ENCODE data around the gene STK11IP.

STK11IP gene

DNA sequence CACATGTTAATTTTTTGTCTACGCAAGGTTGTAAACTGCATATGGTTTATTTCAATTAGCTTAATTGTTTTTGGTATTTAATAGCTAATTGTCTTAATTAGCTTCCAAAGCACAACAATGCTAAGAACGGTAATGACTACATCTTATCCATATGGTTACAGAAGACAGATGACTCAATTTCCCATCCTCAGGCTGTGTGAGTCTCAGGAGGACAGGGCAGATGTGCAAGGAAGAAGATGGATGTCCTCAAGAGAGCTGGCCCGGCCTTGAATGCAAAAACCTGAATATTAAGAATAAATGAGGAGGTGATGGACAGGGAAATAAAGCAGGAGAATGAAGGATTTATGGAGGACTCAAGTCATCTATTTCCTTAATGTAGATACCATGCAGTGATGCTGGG is 61.2 kb downstream of the STK11IP start:
- Histone ChIP-seq H3K4me1 (ENCODE audit: control insufficient read depth, insufficient read depth, low read length) (no peaks in the 10 kb centered on the region), H3K27ac (ENCODE audit: extremely low read depth, low read depth, low read length) (no peak overlapping the region), H3K4me3 (ENCODE audit: low read depth, low read length) (no peak overlapping the region), H3K36me3 (ENCODE audit: control insufficient read depth in 2 of 2, insufficient read depth in 1 of 2, low read length in 2 of 2) (no peaks in the 10 kb centered on the region), H3K9me3 (ENCODE audit: control insufficient read depth, insufficient read depth, low read depth, low read length) (no peaks in the 10 kb centered on the region)
- ChIA-PET POLR2A (no interaction called here), CTCF (interaction anchor here (0.6 to 2.6 kb wide), 4 partner anchors 16 to 633 kb away, joined by 3 to 9 read pairs (median 4); no protein-coding TSS in a partner anchor)
- TF ChIP-seq ZNF274 (IDR thresholded peaks at IDR 0.05; ENCODE audit: low read length): no peak
- no peak for TF ChIP-seq ZNF274 (tag by site-specific recombination; IDR thresholded peaks at IDR 0.05; ENCODE audit: borderline replicate concordance)
- TF ChIP-seq ZNF133 (tag by site-specific recombination; IDR thresholded peaks at IDR 0.05): no peak
- no peak for TF ChIP-seq ZNF548 (tag by site-specific recombination; IDR thresholded peaks at IDR 0.05)
- TF ChIP-seq ZNF664 (tag by site-specific recombination; IDR thresholded peaks at IDR 0.05): no peak
- no peak for TF ChIP-seq IKZF3 (tag by site-specific recombination; IDR thresholded peaks at IDR 0.05)
- TF ChIP-seq ZNF521 (tag by site-specific recombination; IDR thresholded peaks at IDR 0.05): no peak
- TF ChIP-seq ZNF785 (tag by site-specific recombination; IDR thresholded peaks at IDR 0.05): no peak

- H3K4me3 ChIP-seq (ENCODE audit: low read depth, low read length): no peak overlapping the region
- H3K4me1 ChIP-seq (ENCODE audit: control insufficient read depth, insufficient read depth, low read length): no peaks in the 10 kb centered on the region
- CTCF ChIA-PET: interaction anchor here (0.9 to 1.3 kb wide), 3 partner anchors 8 to 28 kb away, joined by 3 to 4 read pairs (median 3); no protein-coding TSS in a partner anchor
- POLR2A ChIA-PET: interaction anchor here (1.3 kb wide), 1 partner anchor 23 kb away, joined by 3 read pairs; no protein-coding TSS in a partner anchor
- H3K36me3 ChIP-seq (ENCODE audit: control insufficient read depth in 2 of 2, insufficient read depth in 1 of 2, low read length in 2 of 2): no peaks in the 10 kb centered on the region
- no peaks in the 10 kb centered on the region for H3K9me3 ChIP-seq (ENCODE audit: control insufficient read depth, insufficient read depth, low read depth, low read length)
- H3K27ac ChIP-seq (ENCODE audit: extremely low read depth, low read depth, low read length): no peak overlapping the region
- no peak for TF ChIP-seq ZNF548 (tag by site-specific recombination; IDR thresholded peaks at IDR 0.05)
- TF ChIP-seq, protein P1, sequence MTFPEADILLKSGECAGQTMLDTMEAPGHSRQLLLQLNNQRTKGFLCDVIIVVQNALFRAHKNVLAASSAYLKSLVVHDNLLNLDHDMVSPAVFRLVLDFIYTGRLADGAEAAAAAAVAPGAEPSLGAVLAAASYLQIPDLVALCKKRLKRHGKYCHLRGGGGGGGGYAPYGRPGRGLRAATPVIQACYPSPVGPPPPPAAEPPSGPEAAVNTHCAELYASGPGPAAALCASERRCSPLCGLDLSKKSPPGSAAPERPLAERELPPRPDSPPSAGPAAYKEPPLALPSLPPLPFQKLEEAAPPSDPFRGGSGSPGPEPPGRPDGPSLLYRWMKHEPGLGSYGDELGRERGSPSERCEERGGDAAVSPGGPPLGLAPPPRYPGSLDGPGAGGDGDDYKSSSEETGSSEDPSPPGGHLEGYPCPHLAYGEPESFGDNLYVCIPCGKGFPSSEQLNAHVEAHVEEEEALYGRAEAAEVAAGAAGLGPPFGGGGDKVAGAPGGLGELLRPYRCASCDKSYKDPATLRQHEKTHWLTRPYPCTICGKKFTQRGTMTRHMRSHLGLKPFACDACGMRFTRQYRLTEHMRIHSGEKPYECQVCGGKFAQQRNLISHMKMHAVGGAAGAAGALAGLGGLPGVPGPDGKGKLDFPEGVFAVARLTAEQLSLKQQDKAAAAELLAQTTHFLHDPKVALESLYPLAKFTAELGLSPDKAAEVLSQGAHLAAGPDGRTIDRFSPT (tag by site-specific recombination; IDR thresholded peaks at IDR 0.05): no peak
- TF ChIP-seq ZNF140 (tag by site-specific recombination; IDR thresholded peaks at IDR 0.05): no peak
- no peak for TF ChIP-seq ZNF175 (tag by site-specific recombination; IDR thresholded peaks at IDR 0.05)
- no peak for TF ChIP-seq ZNF121 (tag by site-specific recombination; IDR thresholded peaks at IDR 0.05)
- no peak for TF ChIP-seq ZNF155 (tag by site-specific recombination; IDR thresholded peaks at IDR 0.05)
- no peak; the same call in 1 of the 2 replicates for TF ChIP-seq ZNF664 (tag by site-specific recombination; IDR thresholded peaks at IDR 0.05)
- TF ChIP-seq ZNF223 (tag by site-specific recombination; IDR thresholded peaks at IDR 0.05): no peak
- no peak for TF ChIP-seq ZNF692 (tag by site-specific recombination; IDR thresholded peaks at IDR 0.05)
- TF ChIP-seq, protein P2, sequence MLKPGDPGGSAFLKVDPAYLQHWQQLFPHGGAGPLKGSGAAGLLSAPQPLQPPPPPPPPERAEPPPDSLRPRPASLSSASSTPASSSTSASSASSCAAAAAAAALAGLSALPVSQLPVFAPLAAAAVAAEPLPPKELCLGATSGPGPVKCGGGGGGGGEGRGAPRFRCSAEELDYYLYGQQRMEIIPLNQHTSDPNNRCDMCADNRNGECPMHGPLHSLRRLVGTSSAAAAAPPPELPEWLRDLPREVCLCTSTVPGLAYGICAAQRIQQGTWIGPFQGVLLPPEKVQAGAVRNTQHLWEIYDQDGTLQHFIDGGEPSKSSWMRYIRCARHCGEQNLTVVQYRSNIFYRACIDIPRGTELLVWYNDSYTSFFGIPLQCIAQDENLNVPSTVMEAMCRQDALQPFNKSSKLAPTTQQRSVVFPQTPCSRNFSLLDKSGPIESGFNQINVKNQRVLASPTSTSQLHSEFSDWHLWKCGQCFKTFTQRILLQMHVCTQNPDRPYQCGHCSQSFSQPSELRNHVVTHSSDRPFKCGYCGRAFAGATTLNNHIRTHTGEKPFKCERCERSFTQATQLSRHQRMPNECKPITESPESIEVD (tag by site-specific recombination; IDR thresholded peaks at IDR 0.05): no peak
- no peak for TF ChIP-seq ZNF239 (tag by site-specific recombination; IDR thresholded peaks at IDR 0.05)
- TF ChIP-seq ZNF785 (tag by site-specific recombination; IDR thresholded peaks at IDR 0.05): no peak
- peak; percentile 46; the same call in 1 of the 2 replicates for TF ChIP-seq ZNF549 (tag by site-specific recombination; IDR thresholded peaks at IDR 0.05)
- no peak for TF ChIP-seq ZNF707 (tag by site-specific recombination; IDR thresholded peaks at IDR 0.05)
- TF ChIP-seq ZNF324 (tag by site-specific recombination; IDR thresholded peaks at IDR 0.05): no peak
- no peak for TF ChIP-seq GLIS1 (tag by site-specific recombination; IDR thresholded peaks at IDR 0.05)
- TF ChIP-seq, protein P3, sequence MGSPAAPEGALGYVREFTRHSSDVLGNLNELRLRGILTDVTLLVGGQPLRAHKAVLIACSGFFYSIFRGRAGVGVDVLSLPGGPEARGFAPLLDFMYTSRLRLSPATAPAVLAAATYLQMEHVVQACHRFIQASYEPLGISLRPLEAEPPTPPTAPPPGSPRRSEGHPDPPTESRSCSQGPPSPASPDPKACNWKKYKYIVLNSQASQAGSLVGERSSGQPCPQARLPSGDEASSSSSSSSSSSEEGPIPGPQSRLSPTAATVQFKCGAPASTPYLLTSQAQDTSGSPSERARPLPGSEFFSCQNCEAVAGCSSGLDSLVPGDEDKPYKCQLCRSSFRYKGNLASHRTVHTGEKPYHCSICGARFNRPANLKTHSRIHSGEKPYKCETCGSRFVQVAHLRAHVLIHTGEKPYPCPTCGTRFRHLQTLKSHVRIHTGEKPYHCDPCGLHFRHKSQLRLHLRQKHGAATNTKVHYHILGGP (tag by site-specific recombination; IDR thresholded peaks at IDR 0.05): no peak
- TF ChIP-seq ZNF280D (tag by site-specific recombination; IDR thresholded peaks at IDR 0.05): 0 out of 2 replicates have a peak, but pooled peaks have one; percentile 73
- peak; percentile 93 for TF ChIP-seq ZNF626 (tag by site-specific recombination; IDR thresholded peaks at IDR 0.05)
- TF ChIP-seq ZNF274 (IDR thresholded peaks at IDR 0.05; ENCODE audit: low read length): no peak
- TF ChIP-seq ZNF274 (tag by site-specific recombination; IDR thresholded peaks at IDR 0.05; ENCODE audit: borderline replicate concordance): no peak
Observed at GRCh38 chr2:219661197-219661954, 63.7 kb downstream of the STK11IP start.

All from HEK293 (cell line).